ENCODE data around the gene ABCC8.
"Not testable (repeated sequence)": the region's sequence is repeated elsewhere in the genome, so short reads cannot be mapped to it uniquely, and the experiment has no call there.

Gene ABCC8

DNA sequence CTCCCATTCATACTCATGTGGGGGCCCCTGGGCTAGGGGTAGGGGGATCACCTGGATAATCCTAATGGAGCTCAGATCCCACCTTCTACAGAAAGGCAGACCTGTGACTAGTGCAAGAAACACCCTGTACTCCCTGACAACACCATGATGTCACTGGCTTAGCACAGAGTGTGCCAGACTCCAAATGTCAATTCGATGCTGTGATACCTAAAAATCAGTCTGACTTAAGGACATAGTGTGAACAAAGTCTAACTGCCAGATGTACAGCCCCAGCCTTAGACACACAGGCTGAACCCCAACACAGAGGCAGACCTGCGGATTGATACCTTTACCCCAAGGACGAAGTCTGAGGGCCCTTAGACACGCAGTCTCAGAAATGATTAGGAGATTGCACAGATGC, 8.5 kb downstream of the ABCC8 start:
- no peak for DNase-seq

DNA sequence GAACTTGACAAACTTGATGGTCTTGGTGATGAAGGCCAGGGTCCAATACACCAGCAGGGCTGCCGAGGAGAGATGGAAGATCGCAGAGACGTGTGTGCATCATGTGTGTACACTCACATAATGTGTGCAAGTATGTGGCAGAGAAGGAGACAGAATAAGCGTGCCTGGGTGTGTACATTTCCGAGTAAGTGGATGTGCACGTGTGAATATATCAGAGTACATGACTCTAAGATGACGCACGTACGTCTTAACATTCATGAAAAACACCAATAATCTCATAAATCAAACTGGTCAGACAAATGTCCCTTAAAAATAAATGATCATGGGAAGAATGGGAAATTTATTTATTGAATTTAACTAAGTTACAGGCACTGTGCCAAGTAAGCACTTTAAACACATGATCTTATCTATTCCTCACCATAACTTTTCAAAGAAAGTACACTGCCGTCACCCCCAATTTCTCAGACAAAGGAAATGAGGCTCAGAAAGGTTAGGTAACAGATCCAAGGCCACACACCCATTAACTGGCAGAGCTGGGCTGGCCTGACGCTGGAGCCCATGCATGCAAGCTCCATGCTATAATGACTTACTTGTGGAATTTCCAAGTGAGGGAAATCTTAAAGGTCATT, 13.0 kb downstream of the ABCC8 start:
- no peak for DNase-seq

DNA sequence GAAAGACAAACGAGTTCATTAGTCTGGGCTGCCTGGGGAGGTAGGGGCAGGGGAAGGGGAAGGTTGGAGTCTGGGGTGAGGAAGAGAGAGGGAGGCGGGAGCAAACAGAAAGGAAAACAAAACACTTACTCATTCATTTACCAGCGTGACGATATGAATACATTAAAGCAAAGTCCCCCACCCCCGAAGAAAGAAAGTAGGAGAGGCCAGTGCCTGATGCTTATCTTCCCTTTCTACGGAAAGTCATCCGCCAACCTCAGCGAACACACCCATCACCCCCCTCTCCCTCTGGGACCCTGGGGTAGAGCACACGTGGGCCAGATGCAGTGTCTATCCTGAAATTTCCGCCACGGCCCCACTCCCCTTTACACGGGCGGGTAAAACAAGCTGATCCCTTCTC, 13.7 kb downstream of the ABCC8 start:
- DNase-seq: no peak

DNA sequence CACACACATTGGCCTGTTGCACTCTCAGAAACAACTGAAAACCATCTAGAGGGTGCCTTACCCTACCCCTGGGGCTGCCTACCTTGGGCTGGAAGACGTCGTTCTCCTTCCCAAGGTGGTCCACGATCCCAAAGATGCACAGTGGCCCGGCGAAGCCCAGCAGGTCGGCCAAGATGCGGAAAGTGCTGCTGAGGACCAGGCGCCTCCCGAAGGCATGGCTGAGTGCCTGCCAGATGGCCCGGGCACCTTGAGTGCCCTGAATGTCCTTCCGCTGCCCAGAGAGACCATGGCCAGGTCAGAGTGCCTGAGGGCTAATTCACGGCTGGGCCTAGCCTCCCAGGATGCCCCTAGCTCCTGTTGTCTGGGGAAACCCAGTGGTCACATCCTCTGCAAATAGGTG, 16.2 kb downstream of the ABCC8 start:
- no peak for DNase-seq

DNA sequence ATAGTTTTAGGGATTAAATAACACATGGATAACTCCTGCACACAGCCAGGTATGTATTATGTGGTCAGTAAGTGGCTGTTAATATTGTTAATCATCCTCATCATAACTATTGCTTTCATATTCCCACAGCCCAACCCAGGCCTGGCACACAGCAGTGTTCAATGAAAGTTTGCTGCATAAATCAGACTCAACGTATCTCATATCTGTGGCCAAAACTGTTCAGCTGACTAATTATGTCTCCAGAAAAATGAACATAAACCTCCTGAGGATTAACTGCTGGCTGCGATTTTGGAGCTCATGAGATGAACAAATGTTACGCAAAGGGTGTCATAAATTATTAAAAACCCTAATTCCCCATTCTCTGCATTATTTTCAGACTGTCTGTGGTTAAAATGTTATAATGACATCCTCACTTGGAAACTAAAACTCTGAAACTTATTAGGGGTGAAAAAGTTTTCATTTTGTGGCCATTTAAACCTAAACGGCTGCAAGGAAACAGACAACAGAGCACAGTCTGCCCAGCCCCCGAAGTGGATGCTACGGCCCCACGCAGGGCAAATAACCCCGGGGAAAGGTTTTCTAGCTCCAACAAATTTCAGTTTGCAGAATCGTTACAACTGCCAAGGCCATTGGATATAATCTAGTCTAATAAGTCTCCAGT, 17.3 kb downstream of the ABCC8 start:
- no peak for DNase-seq

DNA sequence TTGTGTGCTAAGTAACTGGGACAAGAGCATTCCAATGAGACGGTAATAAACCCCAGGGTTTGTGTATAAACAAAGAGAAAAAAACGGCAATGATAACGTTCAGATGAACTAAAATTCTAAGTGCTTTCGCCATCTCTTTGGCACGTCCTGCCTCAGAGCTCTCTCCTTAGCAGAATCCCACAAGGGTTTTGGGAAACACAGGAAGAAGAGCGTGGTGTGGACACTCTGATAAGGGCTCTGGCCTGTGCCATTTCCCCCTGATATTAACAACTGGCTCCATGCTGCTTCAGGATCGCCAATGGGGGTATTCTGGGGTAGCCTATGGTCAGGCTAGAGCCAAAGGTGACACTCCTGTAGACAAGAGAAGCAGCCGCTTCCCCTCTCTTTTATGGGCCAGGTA, 18.4 kb downstream of the ABCC8 start:
- no peak for DNase-seq

DNA sequence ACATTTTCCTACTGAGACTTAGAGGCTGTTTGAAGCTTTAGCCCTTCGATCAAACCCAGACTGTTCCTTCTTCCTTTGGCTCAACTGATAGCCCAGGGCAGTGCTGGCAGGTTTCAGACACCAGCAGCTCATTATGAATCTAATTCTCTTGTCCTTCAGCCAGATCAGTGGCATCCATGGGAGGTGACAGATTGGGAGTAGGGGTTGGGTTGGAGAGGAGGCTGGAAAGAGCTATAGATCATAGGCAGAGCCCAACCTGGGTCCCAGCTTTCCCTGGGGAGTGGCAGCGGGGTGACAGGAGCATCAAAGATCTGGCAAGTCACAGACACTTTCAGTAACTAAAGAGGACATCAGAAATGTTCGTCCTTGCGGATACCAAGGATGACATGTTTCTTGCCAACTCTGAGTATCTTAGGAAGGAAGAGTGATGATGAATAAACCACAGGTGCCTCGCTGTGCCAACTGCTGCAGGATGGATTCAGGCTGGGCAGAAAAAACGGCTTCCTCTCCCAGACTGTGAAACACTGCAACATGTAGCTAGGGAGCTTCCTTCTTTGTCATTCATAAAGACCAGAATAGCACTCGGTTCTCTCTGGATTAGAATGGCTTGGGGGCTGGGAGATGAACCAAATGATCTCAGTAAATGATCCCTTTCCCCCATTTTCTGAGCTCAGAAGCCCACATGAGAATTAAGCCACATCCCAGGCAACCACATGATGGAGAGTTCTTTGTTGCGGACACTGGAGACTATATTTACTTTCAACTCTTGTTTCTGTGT, 19.1 kb downstream of the ABCC8 start:
- DNase-seq: no peak

DNA sequence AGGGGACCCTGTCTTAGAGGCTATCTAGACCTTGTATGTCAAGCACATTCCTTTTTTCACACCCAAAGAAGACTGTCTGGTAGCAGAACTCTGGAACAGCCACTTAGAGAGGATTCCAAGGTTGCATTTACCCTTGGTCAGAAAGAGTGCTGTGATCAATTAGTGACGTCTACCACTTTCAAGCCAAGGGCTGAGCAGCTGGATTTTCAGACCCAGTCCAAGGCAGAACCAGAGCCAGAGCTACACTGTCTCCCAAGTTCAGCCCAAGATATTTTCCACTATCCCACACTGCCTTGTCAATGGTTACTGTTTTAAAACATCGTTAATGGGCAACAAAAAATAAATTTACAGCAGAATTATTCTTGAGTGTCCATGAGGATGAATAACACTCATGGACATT, 24.0 kb downstream of the ABCC8 start:
- no peak for DNase-seq

DNA sequence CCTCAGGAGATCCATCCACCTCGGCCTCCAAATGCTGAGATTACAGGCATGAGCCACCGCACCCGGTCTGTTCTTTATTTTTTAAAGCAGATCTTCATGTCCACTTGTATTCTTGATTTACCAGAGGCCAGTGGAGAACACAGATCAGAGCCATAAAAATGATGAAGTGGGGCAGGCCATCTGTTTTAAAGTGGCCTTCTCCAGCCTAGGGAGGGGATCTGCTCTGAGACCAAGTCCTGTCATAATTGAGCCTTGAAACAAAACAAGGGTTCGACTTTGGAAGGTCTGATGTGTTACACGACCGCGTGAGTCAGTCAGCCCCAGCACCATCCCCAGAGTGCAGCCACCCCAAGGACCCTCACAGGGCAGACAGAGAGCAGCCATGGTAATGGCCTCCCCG, 27.5 kb downstream of the ABCC8 start:
- no peak for DNase-seq

DNA sequence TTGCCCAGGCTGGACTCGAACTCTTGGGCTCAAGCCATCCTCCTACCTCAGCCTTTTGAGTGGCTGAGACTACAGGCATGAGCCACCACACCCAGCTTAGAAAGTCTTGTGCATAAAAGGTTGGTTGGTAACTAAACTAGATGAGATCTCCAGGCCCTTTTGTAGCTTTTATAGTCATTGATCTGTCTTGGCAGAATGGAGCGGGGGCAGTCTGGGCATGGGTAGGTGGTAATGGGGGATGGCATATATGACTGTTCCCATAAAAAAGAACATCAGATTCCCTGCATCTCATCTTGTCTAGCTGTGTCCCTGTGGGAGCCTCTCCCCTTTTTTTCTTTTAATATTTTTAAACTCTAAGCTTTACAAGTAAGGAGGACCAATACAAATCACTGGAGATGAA, 30.2 kb downstream of the ABCC8 start:
- DNase-seq: no peak

DNA sequence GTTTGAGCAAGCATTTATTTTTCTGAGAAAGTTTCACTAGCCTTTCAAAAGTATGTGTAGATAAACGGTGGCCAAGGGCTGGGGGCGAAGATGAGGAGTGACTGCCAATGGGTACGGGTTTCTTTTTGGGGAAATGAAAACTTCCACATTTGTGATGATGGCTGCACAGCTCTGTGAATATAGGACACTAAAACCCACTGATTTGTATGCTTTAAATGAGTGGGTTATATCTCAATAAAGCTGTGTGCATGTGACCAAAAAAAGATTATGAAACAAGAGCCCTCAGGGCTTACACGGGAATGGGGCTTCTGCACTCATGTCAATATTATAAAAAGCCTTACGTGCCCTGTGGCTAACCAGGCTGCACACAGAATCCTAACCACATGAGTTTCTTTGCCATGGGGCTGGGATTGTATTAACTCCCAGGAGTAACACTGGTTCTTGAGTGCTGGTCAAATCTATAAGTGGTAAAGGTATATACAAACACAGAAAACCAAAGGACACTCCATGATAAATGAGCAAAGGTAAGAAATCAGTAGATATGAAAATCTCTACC, 31.3 kb downstream of the ABCC8 start:
- no peak for DNase-seq

DNA sequence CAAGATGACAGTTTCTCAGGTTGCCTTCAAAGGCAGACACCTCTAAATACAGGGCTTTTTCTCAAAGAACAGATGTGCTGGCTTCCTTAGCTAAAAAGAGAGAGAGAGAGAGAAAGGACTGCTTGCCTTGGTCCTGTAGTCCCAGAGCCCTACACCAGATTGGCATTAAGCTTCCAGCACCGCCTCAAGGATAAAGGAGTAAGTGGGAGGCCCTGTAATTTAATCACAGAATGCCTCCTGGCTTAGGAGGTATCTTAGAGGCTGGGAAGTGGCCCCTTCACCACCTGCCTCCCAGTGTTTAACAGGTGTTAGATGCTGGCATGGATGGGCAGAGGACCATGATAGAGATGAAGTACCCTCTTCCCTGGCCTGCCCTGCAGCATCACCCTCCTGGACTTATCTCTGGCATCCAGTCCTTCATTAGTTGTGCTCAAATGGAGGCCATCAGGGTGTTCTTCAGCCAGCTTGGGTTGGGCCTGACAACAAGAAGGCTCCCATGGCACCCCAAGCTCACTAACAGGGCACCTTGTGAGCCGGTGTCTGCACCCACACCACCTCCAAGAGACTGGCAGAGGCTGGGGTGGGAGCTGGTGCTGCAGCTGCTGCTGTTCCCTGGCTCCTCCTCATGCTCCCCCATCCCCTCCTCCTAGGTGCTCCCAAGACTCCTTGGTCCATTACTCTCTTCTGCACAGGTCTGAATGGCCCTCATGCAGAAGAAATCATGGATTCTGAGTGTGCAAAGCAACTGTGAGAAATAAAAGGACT, 32.5 kb downstream of the ABCC8 start:
- DNase-seq: no peak

DNA sequence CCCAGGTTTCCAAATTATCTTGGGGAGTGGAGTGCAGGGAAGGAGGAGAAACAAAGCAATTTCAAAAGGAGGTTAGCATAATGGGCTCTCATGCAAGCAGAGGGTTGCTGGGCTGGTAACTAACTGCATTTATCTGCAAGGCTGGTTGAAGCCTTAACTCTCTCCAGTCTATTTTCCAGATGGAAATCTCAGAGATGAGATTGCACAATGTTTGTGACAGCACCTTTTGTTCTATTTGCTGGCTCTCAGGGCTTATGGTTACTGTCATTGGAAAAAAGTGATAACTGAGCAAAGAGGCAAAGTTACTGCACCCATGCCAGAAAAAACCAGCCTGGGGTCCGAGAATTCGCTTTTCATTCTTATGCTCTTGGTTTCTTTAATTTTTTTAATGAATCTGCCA, 33.2 kb downstream of the ABCC8 start:
- DNase-seq: no peak

DNA sequence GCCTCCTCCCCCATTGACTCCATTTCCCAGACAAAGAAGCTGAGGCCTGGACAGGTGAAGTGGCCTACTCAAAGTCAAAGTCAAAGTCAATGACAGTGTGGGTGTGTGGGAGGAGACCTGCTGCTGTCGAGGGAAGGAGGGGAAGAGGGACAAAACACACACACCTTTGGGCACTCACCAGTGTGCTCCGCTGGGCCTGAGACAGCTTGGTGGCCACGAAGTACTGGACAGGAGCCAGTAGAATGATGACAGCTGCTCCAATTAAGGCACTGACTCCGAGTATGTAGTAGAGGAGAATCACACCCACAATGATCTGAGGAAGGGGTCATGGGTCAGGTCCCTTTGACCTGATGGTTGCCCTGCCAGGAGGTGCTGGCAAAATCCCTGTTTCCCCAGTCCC, 33.6 kb downstream of the ABCC8 start:
- no peak for DNase-seq

DNA sequence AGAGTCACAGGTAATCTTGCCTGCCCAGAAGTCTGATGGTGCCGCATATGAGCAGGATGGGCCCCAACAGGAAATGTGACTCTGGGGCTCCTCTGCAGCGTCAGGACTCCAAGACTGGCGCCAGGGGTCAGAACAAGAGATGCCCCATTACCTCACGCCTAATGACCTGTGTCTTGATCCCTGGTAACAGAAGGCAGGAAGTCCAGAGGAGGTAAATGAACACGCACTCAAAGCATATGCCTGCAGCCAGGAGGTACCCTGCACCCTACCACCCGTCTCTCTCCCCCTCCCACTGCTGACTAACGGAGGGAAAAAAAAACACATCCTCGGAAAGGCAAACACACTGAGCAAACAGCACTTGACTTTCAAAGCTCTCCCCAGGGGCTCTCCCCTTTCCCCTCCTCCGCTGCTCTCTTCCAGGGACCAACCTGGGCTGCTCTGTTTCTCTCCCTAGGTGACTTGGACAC, 37.3 kb downstream of the ABCC8 start:
- DNase-seq: peak; percentile 89

DNA sequence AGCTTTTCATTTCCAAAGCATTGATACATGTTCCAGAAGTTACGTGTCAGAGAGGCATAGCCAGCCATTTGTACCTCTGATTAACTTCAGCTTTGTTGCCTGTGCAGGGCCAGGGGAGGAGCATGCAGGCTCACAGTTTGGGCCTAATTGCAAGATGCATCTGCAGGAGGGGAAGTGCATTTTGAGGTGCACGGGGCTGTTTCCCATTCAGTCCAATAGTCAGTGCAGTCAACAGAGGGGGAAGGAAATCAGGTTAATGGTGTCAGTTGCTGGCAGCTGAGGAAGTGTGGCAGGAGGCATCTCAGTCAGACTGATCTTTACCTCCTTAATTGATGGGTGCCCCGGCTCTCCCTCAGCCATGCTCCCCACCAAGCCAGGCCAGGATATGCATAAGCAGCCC, 39.3 kb downstream of the ABCC8 start:
- DNase-seq: no peak

DNA sequence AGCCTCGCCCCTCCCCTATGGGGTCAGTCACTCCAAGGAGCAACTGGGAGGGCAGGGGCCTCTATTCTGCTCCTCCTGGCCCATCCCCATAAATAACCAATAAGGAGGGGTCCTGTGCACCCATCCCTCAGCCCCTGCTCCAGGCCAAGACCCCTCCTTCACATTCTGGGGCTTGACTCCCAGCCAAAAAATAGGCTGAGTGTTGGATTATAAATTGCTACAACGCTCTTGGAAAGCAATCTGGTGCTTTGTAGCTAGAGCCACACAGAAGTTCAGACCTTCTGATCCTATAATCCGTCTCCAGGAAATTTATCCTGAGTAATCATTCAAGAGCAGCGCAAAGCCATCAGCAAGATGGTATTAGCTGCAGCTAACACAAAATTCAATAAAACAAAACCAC, 42.5 kb downstream of the ABCC8 start:
- DNase-seq: no peak

DNA sequence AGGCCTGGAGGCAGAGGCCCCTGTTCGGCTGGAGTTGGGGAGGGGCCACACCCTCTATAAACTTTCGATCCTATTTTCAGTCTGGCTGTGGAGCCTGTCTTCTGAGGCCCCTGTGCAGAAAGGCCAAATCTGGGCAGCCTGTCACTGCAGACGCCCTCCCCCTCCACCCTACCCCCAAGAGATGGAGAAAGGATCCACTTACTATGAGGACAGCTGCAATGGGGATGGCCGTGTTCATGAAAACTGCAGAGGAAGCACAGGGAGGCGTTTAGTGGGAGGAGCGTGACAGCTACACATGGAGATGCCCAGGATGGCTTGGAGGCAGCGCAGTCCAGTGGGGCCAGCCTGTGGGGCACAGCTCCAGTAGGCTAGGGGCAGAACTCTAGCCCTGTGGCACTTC, 44.6 kb downstream of the ABCC8 start:
- no peak for DNase-seq

DNA sequence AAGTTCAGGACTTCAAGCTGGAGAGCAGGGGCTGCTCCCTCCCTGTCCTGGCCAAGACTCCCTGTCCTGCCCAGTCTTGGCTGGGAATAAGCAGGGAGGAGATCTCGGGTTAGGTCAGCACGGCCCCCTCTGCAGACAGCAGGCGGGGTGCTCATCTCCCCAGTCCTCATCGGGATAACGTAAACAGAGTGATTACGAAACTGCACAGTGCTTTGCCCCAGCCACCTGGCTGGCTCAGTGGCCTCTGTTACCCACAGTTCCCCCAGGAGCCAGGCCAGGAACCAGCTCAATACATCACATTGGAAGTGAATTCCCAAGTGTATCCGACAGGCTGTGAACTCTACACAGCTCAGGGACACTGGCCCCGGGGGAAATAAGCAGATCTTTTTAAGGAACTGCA, 45.5 kb downstream of the ABCC8 start:
- DNase-seq: no peak

DNA sequence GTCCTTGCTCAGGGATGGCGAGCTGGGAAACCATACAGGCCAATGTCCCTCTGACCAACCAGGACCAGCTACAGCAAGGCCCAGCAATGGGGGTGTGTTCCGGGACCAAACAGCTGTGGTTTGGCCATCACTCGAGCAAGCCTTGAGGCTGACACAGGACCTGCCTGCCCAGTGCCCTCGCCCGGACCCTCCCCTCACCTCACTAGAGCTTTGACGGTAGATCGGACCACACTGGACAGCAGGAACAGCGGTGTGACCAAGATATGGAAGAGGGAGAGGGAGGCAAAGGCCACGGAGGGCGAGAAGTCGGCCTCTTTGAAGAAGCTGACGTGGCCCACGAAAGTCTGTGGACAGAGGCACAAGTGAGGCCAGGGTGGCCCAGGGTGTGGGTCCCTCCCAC, 46.0 kb downstream of the ABCC8 start:
- DNase-seq: no peak

DNA sequence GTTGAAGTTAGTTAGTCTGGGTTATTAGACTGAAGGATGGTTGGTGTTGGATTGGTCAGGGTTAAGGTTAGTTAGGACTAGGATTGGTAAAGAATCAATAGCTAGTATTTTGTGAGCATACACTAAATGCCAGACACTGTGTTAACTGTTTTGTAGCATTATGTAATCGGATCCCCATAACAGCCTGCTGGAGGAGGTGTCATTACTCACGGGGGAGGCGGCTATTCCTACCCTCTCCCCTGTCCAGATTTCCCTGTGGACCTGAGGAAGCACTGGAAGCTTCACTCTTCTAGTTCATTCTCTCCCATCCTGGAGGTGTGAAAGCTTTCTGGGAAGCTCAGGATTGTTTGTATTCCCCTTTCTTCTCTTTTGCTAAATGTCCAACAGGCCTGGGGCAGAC, 47.7 kb downstream of the ABCC8 start:
- no peak for DNase-seq

DNA sequence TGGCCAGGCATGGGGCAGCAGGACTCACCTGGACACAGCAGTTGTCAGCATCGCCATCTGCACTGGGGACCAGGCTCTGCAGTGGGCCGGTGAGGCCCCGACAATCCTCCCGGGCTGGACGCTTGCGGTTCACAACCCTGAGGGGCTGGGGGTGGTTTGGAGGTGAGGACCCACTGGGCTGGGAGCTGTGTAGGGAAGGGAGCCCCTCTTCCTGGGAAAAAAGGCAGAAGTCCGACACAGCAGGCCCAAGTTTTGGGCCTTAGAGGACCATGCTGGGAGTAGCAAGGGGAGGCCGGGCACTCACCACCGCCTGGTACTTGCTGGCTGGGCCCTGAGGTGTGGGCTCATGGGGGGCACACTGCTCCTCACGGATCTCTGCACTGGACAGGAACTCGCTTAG, 48.4 kb downstream of the ABCC8 start:
- no peak for DNase-seq

DNA sequence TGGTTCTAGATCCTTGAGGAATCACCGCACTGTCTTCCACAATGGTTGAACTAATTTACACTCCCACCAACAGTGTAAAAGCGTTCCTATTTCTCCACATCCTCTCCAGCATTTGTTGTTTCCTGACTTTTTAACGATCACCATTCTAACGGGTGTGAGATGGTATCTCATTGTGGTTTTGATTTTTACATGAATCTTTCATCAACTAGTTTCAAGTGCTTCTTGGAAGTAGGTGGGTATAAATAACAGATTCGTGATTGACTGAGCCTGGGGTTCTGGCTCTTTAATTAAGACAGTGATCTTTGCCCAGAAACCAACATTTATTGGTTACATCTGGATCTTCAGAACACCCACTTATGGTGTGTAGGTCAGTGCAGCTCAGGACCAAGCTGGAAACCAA, 50.4 kb downstream of the ABCC8 start:
- DNase-seq: not testable (repeated sequence)
